GM12891 (cell line): ENCODE measurements around the gene ZMYND15.

Experiments
- PAX5 ChIP-seq: IDR thresholded peaks from 2 replicates; pipeline ENCODE4 v1.6.1; 2011; ENCODE audit warnings: low read length, moderate library complexity, mild to moderate bottlenecking; ENCODE audit not compliant: insufficient read depth, severe bottlenecking
- POLR2A ChIP-seq: IDR thresholded peaks from 2 replicates; pipeline ENCODE4 v1.6.1; 2011; ENCODE audit warnings: low read depth, low read length, control low read depth
- POLR2AphosphoS5 ChIP-seq: IDR thresholded peaks from 2 replicates; pipeline ENCODE4 v1.6.1; 2011; ENCODE audit warnings: low read depth, low read length, control low read depth
- POU2F2 ChIP-seq: IDR thresholded peaks from 2 replicates; pipeline ENCODE4 v1.6.1; 2011; ENCODE audit warnings: low read depth, mild to moderate bottlenecking, control low read depth, low read length, moderate library complexity
- SPI1 ChIP-seq: IDR thresholded peaks from 2 replicates; pipeline ENCODE4 v1.6.1; 2011; ENCODE audit warnings: low read depth, low read length, control low read depth
- TAF1 ChIP-seq: IDR thresholded peaks from 2 replicates; pipeline ENCODE4 v1.6.1; 2011; ENCODE audit warnings: low read depth, low read length, control low read depth

GRCh38 chr17:4720787-4721186 lies 18.8 kb upstream of the ZMYND15 start:
- TF ChIP-seq POLR2AphosphoS5 (no peak), POLR2A (no peak), POU2F2 (no peak), TAF1 (no peak), PAX5 (no peak), SPI1 (no peak)
